HG03097 (cell line): ENCODE measurements around the gene SERINC5.
"Not testable (repeated sequence)": the region's sequence is repeated elsewhere in the genome, so short reads cannot be mapped to it uniquely, and the experiment has no call there.

ENCODE experiments used
- ATAC-seq: cut with Tn5 transposase; IDR thresholded peaks from one replicate; pipeline ENCODE4 v1.9.1; 2021; ENCODE audit not compliant: unreplicated experiment, low FRiP score

Gene SERINC5

GRCh38 chr5:80111376-80111990 is 144.4 kb downstream of the SERINC5 start:
- not testable (repeated sequence) for ATAC-seq

GRCh38 chr5:80109646-80110478 is 146.0 kb downstream of the SERINC5 start:
- no peak for ATAC-seq

DNA sequence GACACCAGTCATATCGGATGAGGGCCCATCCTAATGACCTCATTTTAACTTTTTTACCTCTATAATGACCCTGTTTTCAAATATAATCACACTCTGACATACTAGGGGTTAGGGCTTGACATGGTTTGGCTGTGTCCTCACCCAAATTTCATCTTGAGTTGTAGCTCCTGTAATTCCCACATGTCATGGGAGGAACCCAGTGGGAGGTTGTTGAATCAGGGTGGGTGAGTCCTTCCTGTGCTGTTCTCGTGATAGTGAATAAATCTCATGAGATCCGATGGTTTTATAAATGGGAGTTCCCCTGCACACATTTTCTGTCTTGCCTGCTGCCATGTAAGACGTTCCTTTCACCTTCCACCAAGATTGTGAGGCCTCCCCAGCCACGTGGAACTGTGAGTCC is 148.9 kb downstream of the SERINC5 start:
- ATAC-seq, result no peak

DNA sequence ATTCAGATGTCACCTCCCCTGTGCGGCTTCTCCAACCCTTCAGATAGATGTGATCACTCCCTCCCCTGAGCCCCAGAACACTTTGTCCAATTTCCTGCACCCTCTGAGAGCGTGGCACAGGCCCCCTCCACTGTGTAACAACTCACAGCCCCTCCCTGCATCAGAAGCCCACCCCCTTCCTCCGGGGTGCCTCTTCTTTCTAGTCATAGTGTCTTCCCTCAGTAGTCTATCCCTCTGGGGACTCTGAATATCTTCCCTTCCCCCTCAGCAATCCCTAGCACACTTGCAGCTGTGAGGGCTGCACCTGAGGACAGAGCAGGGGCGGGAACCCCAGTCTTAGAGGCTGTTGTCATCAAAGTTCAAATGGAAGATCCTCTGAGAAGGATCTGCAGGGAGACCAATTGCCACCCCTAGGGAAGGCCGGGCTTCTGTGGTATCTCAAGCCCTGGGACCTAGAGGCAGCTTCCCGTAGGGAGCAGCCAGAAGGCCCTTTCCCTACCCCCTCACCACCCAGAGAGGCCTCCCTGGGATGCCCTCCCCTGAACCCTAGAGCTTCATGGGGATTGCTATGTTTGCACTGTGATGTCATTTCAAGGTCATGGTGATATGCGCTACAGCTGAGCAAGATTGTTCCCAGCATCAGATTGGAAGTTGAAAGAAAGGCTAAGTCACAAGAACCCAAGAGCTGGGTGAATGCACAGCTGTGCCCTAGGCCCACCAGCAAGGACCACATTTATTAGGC is 150.0 kb downstream of the SERINC5 start:
- ATAC-seq, result no peak

GRCh38 chr5:80103371-80103770 is 152.5 kb downstream of the SERINC5 start:
- no peak for ATAC-seq

DNA sequence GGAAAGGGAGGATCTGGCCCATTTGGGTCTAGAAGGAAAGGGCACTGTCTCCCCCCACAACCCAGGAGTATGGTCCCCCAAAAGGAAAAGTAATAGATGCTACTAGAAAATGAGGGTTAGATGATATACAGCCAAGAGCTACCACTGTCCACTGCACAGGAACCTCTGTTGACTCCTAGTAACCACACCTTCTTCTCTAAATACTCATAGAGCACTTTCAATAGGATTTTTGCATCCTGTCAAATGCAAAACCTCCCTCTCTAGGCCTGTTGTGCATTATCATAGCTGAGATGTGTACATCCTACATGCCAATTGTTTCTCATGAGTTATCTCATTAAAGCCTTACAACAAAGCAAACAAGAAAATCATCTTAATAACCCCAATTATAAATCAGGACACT is 153.9 kb downstream of the SERINC5 start:
- no peak for ATAC-seq

- ATAC-seq, result no peak
Observed at GRCh38 chr5:80097451-80097850, 158.4 kb downstream of the SERINC5 start.

GRCh38 chr5:80094236-80094738 is 161.6 kb downstream of the SERINC5 start:
- ATAC-seq, result no peak

DNA sequence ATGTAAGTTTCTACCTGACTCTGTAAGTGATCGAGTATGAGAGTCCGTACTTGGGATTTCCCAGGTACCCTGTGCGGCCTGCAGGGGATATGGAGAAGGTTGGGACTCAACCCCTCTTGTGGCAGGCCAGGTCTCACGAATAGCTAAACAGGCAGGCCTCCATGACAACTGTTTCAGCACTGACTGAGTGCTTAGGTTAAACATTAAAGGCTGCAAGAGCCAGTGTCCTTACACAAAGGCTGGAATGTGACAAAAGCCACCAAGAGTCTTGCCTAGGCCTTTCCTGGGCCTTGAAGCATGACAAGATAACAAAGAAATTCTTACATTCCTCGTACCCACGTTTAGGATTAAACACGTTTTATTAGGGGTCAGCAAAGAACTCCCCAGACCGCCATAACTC is 162.1 kb downstream of the SERINC5 start:
- ATAC-seq, result no peak

DNA sequence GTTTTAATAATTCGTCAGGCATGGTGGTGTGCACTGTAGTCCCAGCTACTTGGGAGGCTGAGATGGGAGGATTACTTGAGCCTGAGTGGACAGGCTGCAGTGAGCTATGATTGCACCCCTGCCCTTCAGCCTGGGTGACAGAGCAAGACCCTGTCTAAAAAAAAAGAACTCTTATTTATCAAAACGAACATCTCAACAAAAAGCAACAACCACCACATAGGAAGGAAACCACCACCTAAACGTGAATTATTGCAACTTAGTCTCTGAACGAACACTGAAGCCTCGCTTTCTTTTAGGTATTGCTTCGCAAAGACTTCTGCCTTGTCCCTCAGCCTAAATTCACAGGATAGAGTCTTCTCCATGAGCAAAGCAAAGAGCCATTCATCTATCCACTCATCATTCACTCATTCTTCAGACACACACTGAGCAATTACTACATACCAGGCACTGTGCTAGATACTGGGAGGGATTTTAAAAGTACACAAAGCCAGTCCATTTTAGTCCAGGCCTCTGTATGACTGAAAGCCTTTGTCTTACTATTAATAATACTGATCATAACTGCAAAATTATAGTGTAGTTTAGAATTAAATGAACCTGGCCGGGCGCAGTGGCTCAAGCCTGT is 163.3 kb downstream of the SERINC5 start:
- ATAC-seq, result no peak

DNA sequence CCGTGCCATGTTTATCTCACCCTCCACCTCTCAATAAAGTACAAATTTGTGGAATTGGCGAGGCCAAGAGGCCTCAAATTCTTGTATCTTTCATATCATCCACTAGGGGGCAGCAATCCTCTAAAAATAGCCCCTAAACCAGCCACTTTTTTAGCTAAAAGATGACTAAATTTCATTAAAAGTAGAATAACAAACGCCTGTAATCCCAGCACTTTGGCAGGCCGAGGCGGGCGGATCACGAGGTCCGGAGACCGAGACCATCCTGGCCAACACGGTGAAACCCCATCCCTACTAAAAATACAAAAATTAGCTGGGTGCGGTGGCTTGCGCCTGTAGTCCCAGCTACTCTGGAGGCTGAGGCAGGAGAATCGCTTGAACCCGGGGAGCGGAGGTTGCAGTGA is 164.1 kb downstream of the SERINC5 start:
- ATAC-seq, result not testable (repeated sequence)

- no peak for ATAC-seq
Observed at GRCh38 chr5:80090884-80091166, 165.0 kb downstream of the SERINC5 start.

GRCh38 chr5:80083101-80083890 is 172.6 kb downstream of the SERINC5 start:
- ATAC-seq, result no peak

GRCh38 chr5:80082731-80083100 is 173.1 kb downstream of the SERINC5 start:
- ATAC-seq, result no peak

- no peak for ATAC-seq
Observed at GRCh38 chr5:80082281-80082680, 173.6 kb downstream of the SERINC5 start.

- no peak for ATAC-seq
Observed at GRCh38 chr5:80078921-80079320, 176.9 kb downstream of the SERINC5 start.

GRCh38 chr5:80077051-80077714 is 178.7 kb downstream of the SERINC5 start:
- ATAC-seq, result no peak

DNA sequence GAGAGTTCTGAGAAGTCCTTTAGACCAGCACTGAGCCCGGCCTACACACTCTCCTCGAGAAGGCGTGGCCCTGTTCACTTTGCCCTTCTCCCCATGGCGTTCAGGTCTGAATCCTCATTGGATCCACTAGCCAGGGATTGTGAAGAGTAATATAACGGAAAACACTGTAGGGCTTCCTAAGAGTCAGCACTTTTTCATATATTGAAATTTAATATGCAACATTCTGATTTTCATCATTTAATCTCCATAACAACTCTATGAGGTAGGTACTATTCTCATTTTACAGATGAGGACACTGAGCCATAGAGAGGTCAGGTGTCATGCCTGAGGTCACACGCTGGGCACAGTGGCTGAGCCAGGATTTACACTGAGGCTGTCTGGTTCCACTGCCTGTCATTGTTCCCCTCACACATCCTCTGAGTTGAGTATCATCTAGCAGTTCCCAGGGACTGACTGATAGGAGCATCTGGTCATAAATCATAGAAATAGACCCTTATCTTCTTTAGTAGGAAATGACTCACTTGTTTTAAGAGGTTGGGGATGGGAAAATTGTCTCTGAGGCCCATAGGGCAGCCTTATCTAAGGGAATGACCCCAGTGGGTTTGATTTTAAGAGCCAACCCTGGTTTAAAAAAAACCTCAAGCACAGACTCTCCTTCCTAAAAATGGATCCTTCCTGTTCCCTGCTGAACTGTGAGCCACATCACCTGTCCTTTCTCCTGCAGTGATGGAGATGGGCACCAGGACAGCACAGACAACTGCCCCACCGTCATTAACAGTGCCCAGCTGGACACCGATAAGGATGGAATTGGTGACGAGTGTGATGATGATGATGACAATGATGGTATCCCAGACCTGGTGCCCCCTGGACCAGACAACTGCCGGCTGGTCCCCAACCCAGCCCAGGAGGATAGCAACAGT is 179.5 kb downstream of the SERINC5 start:
- no peak for ATAC-seq
